Parathyroid adenoma (tissue), 2 donors: Measurements from ENCODE around the gene RPS6KA2.

Experiments
- H2AFZ ChIP-seq: fragments of 300-600 bp; sonication (generic); one replicate; pipeline ENCODE4 v1.7.0; 2017; ENCODE audit warnings: antibody characterized with exemption, mild to moderate bottlenecking
- H3K27ac ChIP-seq: fragments of 300-600 bp; sonication (generic); one replicate; pipeline ENCODE4 v1.7.0; 2017
- H3K27me3 ChIP-seq: fragments of 300-600 bp; sonication (generic); one replicate; pipeline ENCODE4 v1.7.0; 2017; ENCODE audit warnings: low read length; ENCODE audit not compliant: control insufficient read depth, insufficient read depth
- H3K36me3 ChIP-seq: fragments of 300-600 bp; sonication (generic); one replicate; pipeline ENCODE4 v1.7.0; 2017; ENCODE audit warnings: low read length; ENCODE audit not compliant: control insufficient read depth, insufficient read depth
- H3K4me1 ChIP-seq: fragments of 300-600 bp; sonication (generic); one replicate; pipeline ENCODE4 v1.7.0; 2017; ENCODE audit warnings: control low read depth
- H3K4me2 ChIP-seq: fragments of 300-600 bp; sonication (generic); one replicate; pipeline ENCODE4 v1.7.0; 2017; ENCODE audit warnings: low read length
- H3K4me3 ChIP-seq: fragments of 300-600 bp; sonication (generic); one replicate; pipeline ENCODE4 v1.7.0; 2017; ENCODE audit warnings: low read depth, low read length
- H3K79me2 ChIP-seq: fragments of 300-600 bp; sonication (generic); one replicate; pipeline ENCODE4 v1.7.0; 2017; ENCODE audit warnings: control low read depth
- H3K9ac ChIP-seq: fragments of 300-600 bp; sonication (generic); one replicate; pipeline ENCODE4 v1.7.0; 2017; ENCODE audit warnings: mild to moderate bottlenecking
- H3K9me3 ChIP-seq: fragments of 300-600 bp; sonication (generic); one replicate; pipeline ENCODE4 v1.7.0; 2017; ENCODE audit warnings: low read length; ENCODE audit not compliant: control insufficient read depth
- TF ChIP-seq, protein P1 (sequence below): fragments of 300-600 bp; sonication (generic); IDR thresholded peaks from one replicate; pipeline ENCODE4 v1.7.0; 2017; ENCODE audit warnings: antibody characterized with exemption, mild to moderate bottlenecking
- donor health status: primary hyperparathyroidism.

RPS6KA2 gene

DNA sequence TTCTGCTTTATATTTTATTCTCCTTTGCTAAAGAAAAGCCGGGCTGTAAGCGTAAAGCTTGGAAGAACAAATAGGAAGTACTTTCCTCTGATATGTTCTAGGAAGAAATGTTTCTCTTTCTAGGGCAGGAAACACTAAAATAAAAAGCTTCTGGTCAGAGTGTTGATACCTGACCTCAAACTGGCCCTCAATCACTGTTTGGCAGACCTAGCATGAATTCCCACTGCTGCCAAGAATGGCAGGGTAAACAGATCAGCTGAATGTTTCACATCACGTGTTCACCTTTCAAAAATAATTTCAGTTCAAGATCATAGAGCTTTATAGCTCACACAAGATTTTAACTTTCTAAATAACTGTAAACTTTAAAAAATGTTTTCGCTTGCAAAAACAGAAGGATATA lies 247.3 kb downstream of the RPS6KA2 start:
- H3K36me3 ChIP-seq: no peaks in the 10 kb centered on the region
- no peak overlapping the region for H3K4me2 ChIP-seq
- H3K79me2 ChIP-seq: peaks cover 4% of the 10 kb centered on the region
- peaks cover 4% of the 10 kb centered on the region for H3K4me1 ChIP-seq
- H3K9ac ChIP-seq: no peak overlapping the region
- no peak overlapping the region for H2AFZ ChIP-seq
- no peak overlapping the region for H3K4me3 ChIP-seq
- H3K9me3 ChIP-seq: no peaks in the 10 kb centered on the region
- TF ChIP-seq, protein P1, sequence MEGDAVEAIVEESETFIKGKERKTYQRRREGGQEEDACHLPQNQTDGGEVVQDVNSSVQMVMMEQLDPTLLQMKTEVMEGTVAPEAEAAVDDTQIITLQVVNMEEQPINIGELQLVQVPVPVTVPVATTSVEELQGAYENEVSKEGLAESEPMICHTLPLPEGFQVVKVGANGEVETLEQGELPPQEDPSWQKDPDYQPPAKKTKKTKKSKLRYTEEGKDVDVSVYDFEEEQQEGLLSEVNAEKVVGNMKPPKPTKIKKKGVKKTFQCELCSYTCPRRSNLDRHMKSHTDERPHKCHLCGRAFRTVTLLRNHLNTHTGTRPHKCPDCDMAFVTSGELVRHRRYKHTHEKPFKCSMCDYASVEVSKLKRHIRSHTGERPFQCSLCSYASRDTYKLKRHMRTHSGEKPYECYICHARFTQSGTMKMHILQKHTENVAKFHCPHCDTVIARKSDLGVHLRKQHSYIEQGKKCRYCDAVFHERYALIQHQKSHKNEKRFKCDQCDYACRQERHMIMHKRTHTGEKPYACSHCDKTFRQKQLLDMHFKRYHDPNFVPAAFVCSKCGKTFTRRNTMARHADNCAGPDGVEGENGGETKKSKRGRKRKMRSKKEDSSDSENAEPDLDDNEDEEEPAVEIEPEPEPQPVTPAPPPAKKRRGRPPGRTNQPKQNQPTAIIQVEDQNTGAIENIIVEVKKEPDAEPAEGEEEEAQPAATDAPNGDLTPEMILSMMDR: no peak
- H3K27ac ChIP-seq: no peak overlapping the region
- H3K27me3 ChIP-seq: no peaks in the 10 kb centered on the region

GRCh38 chr6:166379103-166379586 lies 247.9 kb downstream of the RPS6KA2 start:
- Histone ChIP-seq H3K9me3 (no peaks in the 10 kb centered on the region), H3K4me1 (peaks cover 4% of the 10 kb centered on the region), H3K27ac (no peak overlapping the region), H3K36me3 (no peaks in the 10 kb centered on the region), H3K9ac (no peak overlapping the region), H3K4me2 (no peak overlapping the region), H2AFZ (no peak overlapping the region), H3K4me3 (no peak overlapping the region), H3K79me2 (peaks cover 4% of the 10 kb centered on the region), H3K27me3 (no peaks in the 10 kb centered on the region)
- TF ChIP-seq, protein P1: no peak

- Histone ChIP-seq H3K4me1 (peaks cover 4% of the 10 kb centered on the region), H3K79me2 (peaks cover 13% of the 10 kb centered on the region), H3K4me2 (no peak overlapping the region), H3K36me3 (no peaks in the 10 kb centered on the region), H3K9me3 (no peaks in the 10 kb centered on the region), H2AFZ (no peak overlapping the region), H3K27me3 (no peaks in the 10 kb centered on the region), H3K27ac (no peak overlapping the region), H3K9ac (no peak overlapping the region), H3K4me3 (no peak overlapping the region)
- TF ChIP-seq, protein P1: no peak
Observed at GRCh38 chr6:166377721-166378120, 249.3 kb downstream of the RPS6KA2 start.

DNA sequence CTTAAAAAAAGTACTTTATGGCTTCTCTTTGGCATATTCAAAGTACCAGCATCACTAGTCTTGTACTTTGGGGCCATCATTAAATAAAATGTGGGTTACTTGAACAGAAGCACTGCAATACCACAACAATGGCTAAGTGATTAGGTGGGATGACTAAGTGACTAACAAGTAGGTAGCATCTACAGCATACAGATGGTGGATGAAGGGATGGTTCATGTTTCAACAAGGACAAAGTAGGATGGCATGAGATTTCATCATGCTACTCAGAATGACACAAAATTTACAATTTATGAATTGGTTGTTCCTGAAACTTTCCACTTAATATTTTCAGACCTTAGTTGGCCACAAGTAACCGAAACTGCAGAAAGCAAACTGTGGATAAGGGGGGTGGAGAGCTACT lies 252.0 kb downstream of the RPS6KA2 start:
- H3K4me2 ChIP-seq: no peak overlapping the region
- no peaks in the 10 kb centered on the region for H3K36me3 ChIP-seq
- no peaks in the 10 kb centered on the region for H3K4me1 ChIP-seq
- TF ChIP-seq, protein P1: no peak
- no peaks in the 10 kb centered on the region for H3K27me3 ChIP-seq
- peaks cover 11% of the 10 kb centered on the region for H3K79me2 ChIP-seq
- no peak overlapping the region for H3K4me3 ChIP-seq
- no peak overlapping the region for H3K9ac ChIP-seq
- no peak overlapping the region for H3K27ac ChIP-seq
- H3K9me3 ChIP-seq: no peaks in the 10 kb centered on the region
- H2AFZ ChIP-seq: no peak overlapping the region

DNA sequence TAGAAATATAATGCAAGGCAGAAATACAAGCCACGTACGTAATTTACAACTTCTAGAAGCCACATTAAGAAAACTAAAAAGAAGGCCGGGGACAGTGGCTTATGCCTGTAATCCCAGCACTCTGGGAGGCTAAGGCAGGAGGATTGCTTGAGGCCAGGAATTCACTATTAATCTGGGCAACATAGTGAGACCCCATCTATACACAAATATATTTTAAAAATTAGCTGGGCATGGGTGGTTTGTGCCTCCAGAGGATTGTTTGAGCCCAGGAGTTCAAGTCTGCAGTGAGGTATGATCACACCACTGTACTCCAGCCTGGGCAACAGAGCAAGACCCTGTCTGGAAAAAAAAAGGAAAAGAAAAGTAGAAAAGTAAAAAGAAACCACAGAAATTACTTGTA lies 256.6 kb downstream of the RPS6KA2 start:
- Histone ChIP-seq H3K9me3 (no peaks in the 10 kb centered on the region), H3K36me3 (no peaks in the 10 kb centered on the region), H3K79me2 (peaks cover 8% of the 10 kb centered on the region), H3K27me3 (no peaks in the 10 kb centered on the region), H3K4me3 (no peak overlapping the region), H3K4me1 (no peaks in the 10 kb centered on the region), H2AFZ (no peak overlapping the region), H3K9ac (no peak overlapping the region), H3K27ac (no peak overlapping the region), H3K4me2 (no peak overlapping the region)
- TF ChIP-seq, protein P1: no peak
